Activated T-cell treated with anti-CD3 and anti-CD28 coated beads, Interleukin-2, amount 50 U/mL, for 48 hours (primary cell): Measurements from ENCODE around the gene BPI.
"Not testable (repeated sequence)": the region's sequence is repeated elsewhere in the genome, so short reads cannot be mapped to it uniquely, and the experiment has no call there.

Experiments used
- DNase-seq, 2 experiments: peaks; one replicate each; pipeline ENCODE4 v3.0.0-alpha.2; 2020

Gene BPI

GRCh38 chr20:38306379-38306778 is 2.4 kb downstream of the BPI start:
- DNase-seq, result no peak

GRCh38 chr20:38307371-38308046 is 3.6 kb downstream of the BPI start:
- no peak for DNase-seq

GRCh38 chr20:38308047-38308438 is 4.1 kb downstream of the BPI start:
- no peak for DNase-seq

GRCh38 chr20:38308447-38308846 is 4.5 kb downstream of the BPI start:
- DNase-seq, result no peak

- no peak for DNase-seq
Observed at GRCh38 chr20:38311091-38311490, 7.1 kb downstream of the BPI start.

GRCh38 chr20:38311491-38311890 is 7.5 kb downstream of the BPI start:
- DNase-seq, result no peak

- DNase-seq, result no peak
Observed at GRCh38 chr20:38313676-38314075, 9.7 kb downstream of the BPI start.

GRCh38 chr20:38314350-38314749 is 10.4 kb downstream of the BPI start:
- not testable (repeated sequence) for DNase-seq

- no peak for DNase-seq
Observed at GRCh38 chr20:38315290-38315966, 11.5 kb downstream of the BPI start.

GRCh38 chr20:38316341-38316740 is 12.4 kb downstream of the BPI start:
- no peak for DNase-seq

- DNase-seq, result no peak
Observed at GRCh38 chr20:38317422-38317821, 13.5 kb downstream of the BPI start.

- no peak for DNase-seq
Observed at GRCh38 chr20:38320221-38320620, 16.3 kb downstream of the BPI start.

- DNase-seq, result no peak
Observed at GRCh38 chr20:38321959-38322598, 18.1 kb downstream of the BPI start.

- DNase-seq, result no peak
Observed at GRCh38 chr20:38324159-38324558, 20.2 kb downstream of the BPI start.

- no peak for DNase-seq
Observed at GRCh38 chr20:38325167-38325566, 21.2 kb downstream of the BPI start.

GRCh38 chr20:38325905-38326304 is 21.9 kb downstream of the BPI start:
- no peak for DNase-seq

GRCh38 chr20:38326309-38326708 is 22.4 kb downstream of the BPI start:
- no peak for DNase-seq

GRCh38 chr20:38330638-38331037 is 26.7 kb downstream of the BPI start:
- no peak for DNase-seq

GRCh38 chr20:38331245-38331644 is 27.3 kb downstream of the BPI start:
- no peak for DNase-seq

GRCh38 chr20:38331814-38332213 is 27.9 kb downstream of the BPI start:
- no peak for DNase-seq

GRCh38 chr20:38334016-38334415 is 30.1 kb downstream of the BPI start:
- DNase-seq, result no peak

GRCh38 chr20:38336726-38337125 is 32.8 kb downstream of the BPI start:
- no peak for DNase-seq

- peak; percentile 56 to 57 for DNase-seq
Observed at GRCh38 chr20:38337561-38338140, 33.7 kb downstream of the BPI start.
